NCI-H187 (cell line): ENCODE results near the gene ARHGEF40.

Source experiments
- DNase-seq, 2 experiments: peaks; one replicate each; lab custom pipeline; 2025; lab: John Stamatoyannopoulos, UW

Gene ARHGEF40

GRCh38 chr14:21059842-21060613 lies 10.1 kb upstream of the ARHGEF40 start:
- DNase-seq = no peak

GRCh38 chr14:21060614-21061346 lies 9.3 kb upstream of the ARHGEF40 start:
- no peak for DNase-seq

DNA sequence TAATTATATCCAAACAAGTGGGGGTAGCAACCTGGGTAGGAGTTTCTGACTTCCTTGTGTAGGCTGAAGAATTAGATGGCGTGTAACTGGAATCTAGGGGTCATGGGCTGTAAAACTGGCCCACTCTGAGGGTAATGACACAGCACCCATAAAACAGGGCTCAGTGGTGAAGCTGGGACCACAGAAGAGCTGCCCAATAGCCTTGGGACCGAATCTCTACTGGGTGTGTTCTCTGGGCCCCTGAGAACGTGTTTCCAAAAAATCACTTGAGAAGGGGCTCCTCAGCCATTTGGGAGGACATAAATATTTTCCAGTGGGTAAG lies 8.8 kb upstream of the ARHGEF40 start:
- no peak for DNase-seq

- no peak for DNase-seq
These were observed 6.6 kb upstream of the ARHGEF40 start for GRCh38 chr14:21063479-21063878.

DNA sequence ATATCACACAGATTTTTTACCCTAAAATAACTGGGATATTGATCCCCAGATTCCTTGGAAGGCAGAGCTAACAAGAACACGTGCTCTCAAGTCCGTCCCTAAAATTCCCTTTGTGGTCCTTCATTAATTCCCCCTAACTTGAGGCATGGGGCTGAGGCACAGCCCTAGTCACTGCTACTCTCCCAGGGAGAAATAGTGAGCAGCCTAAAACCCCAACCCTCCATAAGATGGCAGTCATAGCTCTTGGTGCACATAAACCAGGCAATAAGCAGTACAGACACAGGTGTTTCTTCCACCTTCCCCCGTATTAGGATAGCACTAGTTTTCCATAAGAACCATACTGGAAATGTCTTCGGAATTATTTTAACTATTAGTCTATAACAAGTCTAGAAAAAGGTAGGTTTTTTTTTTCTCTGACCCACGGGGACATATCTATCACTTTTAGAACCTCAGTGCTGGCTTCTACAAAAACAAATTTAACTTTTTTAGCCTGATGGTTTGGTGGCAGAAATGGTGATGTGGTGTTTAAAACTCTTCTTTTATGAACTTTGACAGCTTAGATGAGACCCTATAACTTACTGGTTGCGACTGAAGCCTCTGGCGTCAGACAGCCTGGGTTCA lies 3.1 kb upstream of the ARHGEF40 start:
- no peak for DNase-seq

DNA sequence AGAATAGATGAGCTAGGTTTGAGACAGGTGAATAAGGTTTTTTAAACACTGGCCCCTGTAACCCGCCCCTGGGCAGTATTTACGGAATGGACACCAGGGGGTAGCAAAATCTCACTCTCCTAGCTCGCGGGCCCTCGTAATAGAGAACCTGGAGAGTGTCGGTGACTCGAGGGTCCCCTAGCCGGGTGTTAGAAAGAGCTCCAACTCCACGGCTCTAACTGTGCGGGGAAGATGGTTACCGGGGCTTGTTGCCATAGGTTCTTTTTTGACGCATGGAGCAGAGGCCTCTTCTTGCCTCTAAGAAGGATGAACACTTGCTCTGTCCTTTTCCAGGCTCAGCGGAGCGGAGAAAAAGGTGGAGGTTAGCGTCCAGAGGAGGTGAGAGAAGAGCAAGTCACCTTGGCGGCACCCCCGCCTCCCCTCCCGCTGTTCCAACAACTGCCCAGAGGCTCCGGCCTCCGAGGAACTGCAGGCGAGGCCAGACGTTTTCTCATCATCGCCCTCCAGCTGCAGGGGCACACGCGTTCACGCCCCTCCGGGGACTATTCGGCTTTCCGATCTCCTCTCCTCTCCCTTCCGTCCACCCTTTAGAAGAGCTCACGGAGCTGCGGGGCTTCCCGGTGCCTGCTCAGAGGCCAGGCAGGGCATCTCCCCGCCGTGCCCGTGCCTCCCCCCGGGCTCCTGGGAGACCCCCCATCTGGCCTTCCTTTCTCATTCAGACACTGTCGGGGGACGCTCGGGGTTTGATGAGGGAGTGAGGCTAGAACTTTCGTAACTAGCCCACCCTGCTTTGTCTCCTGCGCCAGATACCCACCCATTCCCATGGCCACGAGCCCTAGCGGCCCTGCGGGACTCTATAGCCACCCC lies 1.4 kb upstream of the ARHGEF40 start:
- peak in 1 of 2 experiments; percentile 51 for DNase-seq

GRCh38 chr14:21069388-21070082 lies 569 bp upstream of the ARHGEF40 start:
- no peak for DNase-seq

DNA sequence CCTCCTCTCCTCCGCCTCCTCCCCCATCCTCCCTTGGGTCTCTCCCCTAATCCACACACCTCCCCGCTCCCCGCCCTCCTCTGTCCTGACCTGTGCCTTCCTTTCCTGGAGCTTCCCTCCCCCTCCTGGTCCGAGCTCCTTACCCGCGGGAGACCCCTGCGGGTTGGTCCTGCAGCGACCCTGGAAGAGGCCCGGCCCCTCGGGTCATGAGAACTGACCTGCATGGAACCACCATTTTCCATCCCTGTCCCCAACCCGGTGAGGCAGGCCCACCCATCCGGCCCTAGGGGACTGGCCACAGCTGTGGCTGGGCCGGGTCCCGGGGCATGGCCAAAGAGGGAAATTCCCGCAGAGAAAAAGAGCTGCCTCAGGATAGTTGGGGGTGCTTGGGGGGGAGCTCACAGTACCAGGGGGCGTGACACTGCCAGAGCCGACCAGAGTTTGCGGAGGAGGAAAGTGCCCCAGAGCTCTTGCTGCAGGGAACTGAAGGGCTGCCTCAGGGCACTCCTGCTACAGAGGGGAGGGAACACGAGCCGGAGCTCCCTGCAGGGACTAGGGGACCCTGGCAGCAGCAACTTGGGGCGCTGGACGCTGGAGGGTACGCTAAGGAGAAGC lies 613 bp downstream of the ARHGEF40 start:
- no peak for DNase-seq

GRCh38 chr14:21071225-21072030 lies 1.3 kb downstream of the ARHGEF40 start:
- peak in 1 of 2 experiments; percentile 17 for DNase-seq

DNA sequence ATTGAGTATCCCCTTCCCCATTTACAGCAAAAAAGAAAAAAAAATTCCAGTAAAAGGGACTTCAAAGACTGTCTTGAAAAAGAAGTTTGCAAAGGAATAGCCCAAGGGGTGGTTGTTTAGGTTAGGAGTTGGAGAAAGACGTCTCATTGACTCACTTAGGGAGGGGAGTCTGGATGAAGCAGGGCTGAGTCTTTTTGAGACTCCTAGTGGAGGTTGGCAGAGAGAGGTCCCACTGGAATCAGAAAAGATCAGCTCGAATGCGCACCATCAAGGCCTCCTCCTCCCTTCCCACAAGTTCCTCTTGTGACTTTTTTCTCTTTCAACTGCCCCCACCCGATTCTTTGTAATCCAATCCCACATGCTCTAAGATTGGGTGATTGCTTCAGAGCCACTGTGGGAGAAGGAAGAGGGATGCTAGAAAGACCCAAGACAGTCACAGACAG lies 1.9 kb downstream of the ARHGEF40 start:
- DNase-seq = no peak

- no peak for DNase-seq
These were observed 2.8 kb downstream of the ARHGEF40 start for GRCh38 chr14:21072781-21073339.

GRCh38 chr14:21073921-21074320 lies 3.8 kb downstream of the ARHGEF40 start:
- DNase-seq = no peak

- DNase-seq = no peak
These were observed 4.5 kb downstream of the ARHGEF40 start for GRCh38 chr14:21074398-21075272.

- DNase-seq = no peak
These were observed 5.8 kb downstream of the ARHGEF40 start for GRCh38 chr14:21075719-21076437.

GRCh38 chr14:21077672-21078071 lies 7.6 kb downstream of the ARHGEF40 start:
- no peak for DNase-seq

DNA sequence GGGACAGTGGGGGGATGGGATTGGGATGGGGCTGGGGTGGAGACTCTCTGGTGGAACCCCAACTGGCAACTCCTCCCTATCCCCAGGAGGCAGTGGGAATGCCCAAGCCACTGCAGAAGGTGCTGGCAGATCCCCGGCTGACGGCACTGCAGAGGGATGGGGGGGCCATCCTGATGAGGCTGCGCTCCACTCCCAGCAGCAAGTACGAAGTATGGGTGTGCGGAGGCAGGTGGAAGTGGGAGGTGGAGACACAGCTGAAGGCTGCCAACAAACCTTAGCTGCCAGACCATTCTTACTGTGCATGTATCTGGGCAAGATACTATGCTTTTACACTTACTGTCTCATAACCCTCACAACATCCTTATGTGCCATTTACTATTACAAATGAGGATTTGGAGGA lies 8.2 kb downstream of the ARHGEF40 start:
- DNase-seq = no peak

DNA sequence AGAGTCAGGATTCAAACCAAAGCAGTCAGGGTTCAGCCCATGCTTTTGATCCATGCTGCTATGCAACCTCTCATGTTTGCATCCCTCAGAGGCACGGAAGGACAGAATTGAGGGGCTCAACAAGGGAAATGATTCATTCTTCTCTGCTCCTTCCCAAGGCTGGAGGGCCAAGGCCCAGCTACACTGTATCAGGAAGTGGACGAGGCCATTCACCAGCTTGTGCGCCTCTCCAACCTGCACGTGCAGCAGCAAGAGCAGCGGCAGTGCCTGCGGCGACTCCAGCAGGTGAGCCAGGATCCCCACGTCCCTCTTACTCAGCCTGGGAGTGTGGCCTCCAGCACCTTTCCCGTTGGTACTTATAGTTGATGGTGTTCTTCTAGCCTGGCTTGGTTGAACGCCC lies 8.6 kb downstream of the ARHGEF40 start:
- DNase-seq = no peak

DNA sequence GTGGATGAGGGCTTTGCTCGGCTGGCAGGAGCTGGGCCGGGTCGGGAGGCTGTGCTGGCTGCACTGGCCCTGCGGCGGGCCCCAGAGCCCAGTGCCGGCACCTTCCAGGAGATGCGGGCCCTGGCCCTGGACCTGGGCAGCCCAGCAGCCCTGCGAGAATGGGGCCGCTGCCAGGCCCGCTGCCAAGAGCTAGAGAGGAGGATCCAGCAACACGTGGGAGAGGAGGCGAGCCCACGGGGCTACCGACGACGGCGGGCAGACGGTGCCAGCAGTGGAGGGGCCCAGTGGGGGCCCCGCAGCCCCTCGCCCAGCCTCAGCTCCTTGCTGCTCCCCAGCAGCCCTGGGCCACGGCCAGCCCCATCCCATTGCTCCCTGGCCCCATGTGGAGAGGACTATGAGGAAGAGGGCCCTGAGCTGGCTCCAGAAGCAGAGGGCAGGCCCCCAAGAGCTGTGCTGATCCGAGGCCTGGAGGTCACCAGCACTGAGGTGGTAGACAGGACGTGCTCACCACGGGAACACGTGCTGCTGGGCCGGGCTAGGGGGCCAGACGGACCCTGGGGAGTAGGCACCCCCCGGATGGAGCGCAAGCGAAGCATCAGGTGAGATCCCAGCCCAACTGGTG lies 11.5 kb downstream of the ARHGEF40 start:
- no peak for DNase-seq
